ENCODE results near the gene TIMM44.

TIMM44 gene

GRCh38 chr19:7978179-7978825 lies 34.8 kb upstream of the TIMM44 start:
- Histone ChIP-seq H3K27ac (no peak overlapping the region), H3K4me3 (no peak overlapping the region)

DNA sequence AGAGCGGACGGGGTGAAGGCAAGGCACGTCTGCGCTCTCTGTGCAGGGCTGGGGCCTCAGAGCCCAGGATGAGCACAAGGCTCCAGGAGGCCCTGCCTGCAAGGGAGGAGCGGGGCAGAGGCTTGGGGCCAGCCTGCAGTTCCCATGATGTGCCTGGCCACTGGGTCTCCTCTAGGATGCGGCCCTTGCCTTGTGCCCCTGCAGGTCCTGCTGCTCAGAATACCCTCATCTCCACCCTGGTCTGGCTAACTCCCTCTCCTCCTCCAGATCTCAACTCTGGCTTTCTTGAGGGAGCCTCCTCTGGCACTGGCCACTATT lies 34.2 kb upstream of the TIMM44 start:
- Histone ChIP-seq H3K27ac (no peak overlapping the region), H3K4me3 (no peak overlapping the region)

DNA sequence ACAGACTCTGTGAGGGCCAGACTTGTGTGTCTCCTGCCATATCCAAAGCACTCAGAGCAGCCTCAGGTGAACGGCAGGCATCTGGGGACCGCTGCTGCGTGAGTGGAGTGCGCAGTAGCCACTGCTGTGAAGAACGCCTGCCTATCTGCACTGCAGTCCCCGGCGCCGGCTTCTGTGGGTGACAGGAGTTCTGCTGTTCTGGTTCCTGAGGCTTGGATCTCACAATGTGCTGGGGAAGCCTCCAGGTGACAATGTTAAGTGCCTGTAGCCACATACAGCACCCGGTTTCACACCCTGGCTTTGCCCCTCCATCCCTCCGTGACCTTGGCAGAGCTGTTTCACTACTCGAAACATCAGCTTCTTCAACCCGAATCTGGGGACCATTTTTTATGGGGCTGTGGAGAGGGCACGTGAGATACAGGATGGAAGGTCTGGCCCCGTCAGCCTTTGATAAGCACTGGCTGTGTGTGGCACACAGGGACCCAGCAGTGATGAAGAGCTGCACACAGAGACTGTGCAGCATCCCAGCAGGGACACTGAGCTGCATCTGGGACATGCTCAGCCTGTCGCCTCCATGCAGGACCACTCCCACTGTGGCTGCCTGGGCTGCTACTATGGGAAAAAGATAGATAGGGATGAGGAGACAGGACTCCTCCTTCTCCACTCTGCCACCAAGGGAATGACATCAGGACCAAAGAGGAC lies 33.7 kb upstream of the TIMM44 start:
- H3K27ac ChIP-seq, result no peak overlapping the region

GRCh38 chr19:7976461-7976860 lies 33.0 kb upstream of the TIMM44 start:
- Histone ChIP-seq H3K27ac (no peak overlapping the region), H3K4me3 (no peak overlapping the region)

More for the DNA sequence above, 33.7 kb upstream of the TIMM44 start:
- H3K4me3 ChIP-seq, result no peak overlapping the region

GRCh38 chr19:7975037-7975436 lies 31.6 kb upstream of the TIMM44 start:
- Histone ChIP-seq H3K27ac (no peak overlapping the region), H3K4me3 (no peak overlapping the region)

- Histone ChIP-seq H3K27ac (no peak overlapping the region), H3K4me3 (no peak overlapping the region)
These were observed 30.4 kb upstream of the TIMM44 start for GRCh38 chr19:7973883-7974282.

DNA sequence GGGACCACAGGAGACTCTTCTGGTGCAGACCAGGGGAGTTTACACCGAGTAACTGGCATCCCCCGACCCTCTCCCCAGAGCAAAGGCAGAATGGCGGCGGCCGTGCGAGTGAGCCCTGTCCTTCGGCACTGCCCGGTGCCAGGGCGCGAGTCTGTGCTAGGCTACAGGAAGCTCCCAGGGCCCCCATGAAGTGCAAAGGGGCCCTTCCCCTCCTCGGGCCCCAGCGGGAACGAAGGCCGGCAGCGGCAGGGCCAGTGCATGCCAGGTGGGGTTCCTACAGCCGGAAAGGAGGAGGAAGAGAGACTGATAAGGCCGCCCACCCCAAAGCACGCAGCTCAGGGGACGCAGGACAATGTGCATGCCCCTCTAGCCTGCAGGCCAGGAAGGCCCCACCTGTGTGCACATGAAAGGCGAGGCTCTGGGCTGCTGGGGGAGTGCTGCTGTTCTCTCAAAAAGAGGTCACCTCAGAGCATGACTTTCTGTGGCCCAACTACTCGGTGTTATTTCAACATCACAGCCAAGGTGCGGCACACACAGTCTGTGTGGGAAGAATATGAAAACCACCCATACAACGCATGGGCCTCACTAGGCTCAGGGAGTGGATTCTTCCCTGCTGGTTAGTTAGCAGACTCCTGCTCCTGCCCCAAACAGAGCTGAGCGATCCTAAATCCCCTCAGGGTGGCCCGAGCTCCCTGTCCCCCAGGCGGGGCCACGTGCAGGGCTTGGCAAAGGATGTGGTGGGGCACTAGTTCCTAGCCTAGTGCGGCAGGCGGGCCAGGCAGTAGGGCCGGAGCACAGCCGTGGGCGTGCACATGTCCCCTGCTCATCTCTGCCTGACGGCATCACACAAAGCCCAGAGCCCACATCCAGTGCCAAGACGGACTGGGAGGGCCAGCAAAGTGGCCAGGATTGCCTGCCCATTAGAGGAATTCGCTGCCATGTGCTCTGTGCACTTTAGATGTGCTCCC lies 28.4 kb upstream of the TIMM44 start:
- Histone ChIP-seq H3K4me3 (no peak overlapping the region), H3K27ac (no peak overlapping the region)

DNA sequence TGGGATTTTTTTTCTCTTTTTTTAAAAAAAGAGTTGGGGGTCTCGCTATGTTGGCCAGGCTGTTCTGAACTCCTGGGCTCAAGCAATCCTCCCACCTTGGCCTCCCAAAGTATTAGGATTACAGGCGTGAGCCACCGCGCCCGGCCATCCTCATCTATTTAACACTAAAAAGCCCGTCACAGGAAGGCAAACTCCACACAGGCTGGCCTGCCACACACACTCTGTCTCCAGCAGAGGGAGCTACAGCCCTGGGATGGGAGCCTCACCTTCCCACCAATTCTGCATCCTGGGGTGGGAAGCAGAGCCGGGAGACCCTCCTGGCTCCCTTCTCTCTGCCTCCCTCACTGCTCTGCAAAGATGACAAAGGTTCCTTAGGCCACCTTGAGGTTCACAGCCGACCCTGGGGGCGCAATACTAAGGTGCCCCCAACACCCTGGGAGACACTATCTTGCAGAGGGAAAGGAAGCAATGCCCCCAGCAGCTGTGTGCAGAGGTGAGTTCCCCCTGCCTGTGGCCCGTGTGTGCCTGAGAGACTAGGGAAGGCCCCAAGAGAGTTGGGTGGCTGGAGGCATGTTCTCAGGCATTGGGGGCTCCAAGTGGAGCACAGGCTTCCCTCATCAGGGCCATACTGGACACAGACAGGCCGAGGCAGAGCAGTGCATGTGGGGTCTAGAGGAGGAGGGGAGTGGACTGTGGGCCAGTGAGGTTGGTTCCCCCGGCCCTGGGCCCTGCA lies 27.4 kb upstream of the TIMM44 start:
- Histone ChIP-seq H3K4me3 (no peak overlapping the region), H3K27ac (no peak overlapping the region)

DNA sequence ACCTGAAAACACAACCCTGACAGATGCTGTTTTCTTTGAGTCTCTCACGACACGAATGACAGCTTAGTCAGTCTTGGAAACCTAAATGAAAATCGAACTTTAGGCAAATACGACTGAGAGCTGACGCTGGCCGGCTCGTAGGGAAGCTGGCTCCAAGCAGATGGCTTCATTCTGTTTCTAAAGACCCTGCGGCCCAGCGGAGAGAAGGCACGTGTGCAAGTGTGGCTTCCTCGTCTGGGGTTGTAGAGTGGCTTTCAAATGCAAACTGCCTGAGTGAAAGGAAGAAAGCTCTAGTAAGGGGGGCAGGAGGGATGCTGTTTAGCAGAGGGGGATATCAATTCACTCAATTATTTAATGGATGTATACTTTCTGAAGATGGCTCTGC lies 26.1 kb upstream of the TIMM44 start:
- Histone ChIP-seq H3K4me3 (no peak overlapping the region), H3K27ac (peak overlapping the region in 1 of 21 experiments; percentile 7)

DNA sequence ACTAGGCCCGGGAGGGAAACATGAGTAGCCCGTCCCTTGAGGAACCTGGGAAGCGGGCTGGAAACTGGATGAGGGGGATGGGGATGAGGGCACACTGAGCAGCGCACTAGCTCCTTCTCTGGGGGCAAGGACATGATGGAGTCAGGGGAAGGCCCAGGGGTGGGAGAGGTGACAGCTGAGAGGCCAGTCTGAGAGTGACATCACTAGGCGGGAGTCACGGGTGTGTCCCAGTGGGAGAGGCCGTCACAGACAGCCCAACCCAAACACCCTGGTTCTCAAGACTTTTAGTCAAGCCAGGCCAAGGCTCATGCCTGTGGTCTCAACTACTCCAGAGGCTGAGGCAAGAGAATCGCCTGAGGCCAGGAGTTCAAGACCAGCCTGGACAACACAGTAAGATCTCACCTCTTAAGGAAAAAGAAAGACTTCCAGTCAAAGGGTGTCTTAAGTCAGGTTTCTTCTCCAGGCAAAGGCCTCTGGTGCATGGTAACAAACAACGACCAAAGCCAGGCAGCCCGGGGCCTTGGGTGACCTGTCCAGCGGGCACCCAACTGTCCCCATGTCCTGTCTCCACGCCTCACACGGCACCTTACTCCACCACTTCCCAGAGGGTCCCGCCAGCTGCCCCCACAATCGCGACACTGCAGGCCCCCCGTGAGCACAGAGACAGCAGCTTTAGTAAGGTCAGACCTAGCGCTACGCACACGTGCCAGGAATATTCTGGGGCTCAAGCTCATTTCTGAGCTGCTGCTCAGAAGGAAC lies 25.5 kb upstream of the TIMM44 start:
- H3K27ac ChIP-seq, result peak overlapping the region in 4 of 21 experiments; percentile 14 to 35 (median 22)
- no peak overlapping the region for H3K4me3 ChIP-seq

- H3K27ac ChIP-seq, result peak overlapping the region in 4 of 21 experiments; percentile 14 to 35 (median 22)
- H3K4me3 ChIP-seq, result no peak overlapping the region
These were observed 24.7 kb upstream of the TIMM44 start for GRCh38 chr19:7968008-7968795.

DNA sequence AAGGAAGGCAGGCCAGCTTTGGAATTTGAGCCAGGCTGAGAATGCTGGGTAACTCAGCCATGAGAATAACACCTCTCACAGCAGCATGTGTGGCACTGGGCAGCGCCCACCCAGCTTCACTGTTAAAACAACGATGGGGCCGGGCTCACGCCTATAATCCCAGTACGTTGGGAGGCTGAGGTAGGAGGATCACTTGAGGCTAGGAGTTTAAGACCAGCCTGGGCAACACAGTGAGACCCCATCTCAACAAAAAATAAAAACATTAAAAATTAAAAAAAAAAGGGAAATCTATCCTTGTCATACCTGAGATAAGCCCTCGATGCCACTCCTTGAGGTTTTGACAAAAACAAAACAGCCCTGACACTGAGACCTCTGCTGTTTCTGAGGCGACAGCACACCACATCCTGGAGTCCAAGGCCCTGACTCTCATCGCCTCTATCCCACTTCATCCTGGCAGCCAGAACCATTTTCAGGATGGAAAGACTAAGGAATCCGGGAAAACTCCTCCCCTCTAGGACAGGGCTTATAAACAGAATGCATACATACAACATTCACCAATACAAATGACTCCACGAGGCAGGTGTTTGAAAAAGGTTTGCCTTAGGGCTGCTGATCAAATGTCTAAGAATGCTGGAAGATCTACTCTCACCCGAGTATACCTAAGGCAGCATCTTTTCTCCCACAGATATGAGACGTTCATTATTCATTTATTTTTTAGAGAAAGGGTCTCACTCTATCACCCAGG lies 22.6 kb upstream of the TIMM44 start:
- Histone ChIP-seq H3K4me3 (no peak overlapping the region), H3K27ac (no peak overlapping the region)

- no peak overlapping the region for H3K27ac ChIP-seq
- H3K4me3 ChIP-seq, result no peak overlapping the region
These were observed 21.9 kb upstream of the TIMM44 start for GRCh38 chr19:7965259-7965841.

GRCh38 chr19:7963566-7963965 lies 20.1 kb upstream of the TIMM44 start:
- Histone ChIP-seq H3K27ac (no peak overlapping the region), H3K4me3 (no peak overlapping the region)

GRCh38 chr19:7962644-7963268 lies 19.3 kb upstream of the TIMM44 start:
- Histone ChIP-seq H3K27ac (no peak overlapping the region), H3K4me3 (no peak overlapping the region)

DNA sequence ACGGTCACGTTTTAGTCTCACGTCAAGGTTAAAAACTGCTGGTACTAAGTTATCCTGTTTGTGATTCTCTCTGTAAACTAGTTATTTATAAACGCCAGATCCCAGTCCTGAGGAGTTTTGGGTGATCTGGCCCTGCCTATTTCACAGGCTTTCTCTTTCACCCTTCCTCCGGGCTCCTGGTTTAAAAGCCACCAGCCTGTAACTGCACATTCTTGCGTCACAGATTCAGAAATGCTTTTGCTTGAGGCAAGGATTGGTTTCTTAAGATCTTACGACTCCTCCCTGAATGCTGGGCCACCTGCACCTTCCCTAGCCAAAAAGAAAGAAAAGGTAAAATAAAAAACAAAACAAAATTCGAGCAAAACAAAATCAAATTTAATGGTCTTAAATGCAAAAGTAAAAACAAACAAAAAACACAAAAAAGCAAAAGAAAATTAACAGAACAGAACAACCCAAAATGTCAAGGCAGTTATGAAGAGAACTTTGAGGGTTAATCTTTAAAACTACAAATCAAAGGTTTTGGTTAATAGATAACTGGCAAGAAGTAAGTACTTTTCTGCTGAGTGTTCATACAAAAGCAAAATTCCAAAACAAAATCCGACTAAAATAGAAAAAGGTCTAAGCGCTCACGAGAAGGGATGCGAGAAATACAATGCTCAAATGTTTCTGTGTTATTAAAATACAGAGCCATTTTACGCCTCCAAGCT lies 18.6 kb upstream of the TIMM44 start:
- no peak overlapping the region for H3K4me3 ChIP-seq
- no peak overlapping the region for H3K27ac ChIP-seq
